ENCODE data around the gene SCNN1G.

Gene SCNN1G

GRCh38 chr16:23156946-23157460, 25.5 kb upstream of the SCNN1G start:
- Histone ChIP-seq H3K4me3 (ENCODE audit: low read length) (no peak overlapping the region), H3K9ac (ENCODE audit: low read length) (no peak overlapping the region), H3K36me3 (ENCODE audit: control insufficient read depth, insufficient read depth, low read length) (no peaks in the 10 kb centered on the region), H3K27ac (ENCODE audit: low read depth, low read length) (no peak overlapping the region), H3K4me1 (ENCODE audit: control insufficient read depth, insufficient read depth, low read length) (no peaks in the 10 kb centered on the region), H3K27me3 (ENCODE audit: control insufficient read depth, insufficient read depth, low read length) (peaks cover 3% of the 10 kb centered on the region)

GRCh38 chr16:23158114-23158513, 24.4 kb upstream of the SCNN1G start:
- Histone ChIP-seq H3K27me3 (ENCODE audit: control insufficient read depth, insufficient read depth, low read length) (peaks cover 3% of the 10 kb centered on the region), H3K4me3 (ENCODE audit: low read length) (no peak overlapping the region), H3K36me3 (ENCODE audit: control insufficient read depth, insufficient read depth, low read length) (no peaks in the 10 kb centered on the region), H3K4me1 (ENCODE audit: control insufficient read depth, insufficient read depth, low read length) (no peaks in the 10 kb centered on the region), H3K9ac (ENCODE audit: low read length) (no peak overlapping the region), H3K27ac (ENCODE audit: low read depth, low read length) (no peak overlapping the region)

- Histone ChIP-seq H3K9ac (ENCODE audit: low read length) (no peak overlapping the region), H3K4me3 (ENCODE audit: low read length) (no peak overlapping the region)
Observed at GRCh38 chr16:23160082-23160481, 22.5 kb upstream of the SCNN1G start.

GRCh38 chr16:23160574-23160973, 22.0 kb upstream of the SCNN1G start:
- no peak overlapping the region for H3K27ac ChIP-seq (ENCODE audit: low read depth, low read length)
- no peaks in the 10 kb centered on the region for H3K36me3 ChIP-seq (ENCODE audit: control insufficient read depth, insufficient read depth, low read length)
- H3K4me1 ChIP-seq (ENCODE audit: control insufficient read depth, insufficient read depth, low read length) = no peaks in the 10 kb centered on the region
- H3K4me3 ChIP-seq (ENCODE audit: low read length) = no peak overlapping the region
- H3K9ac ChIP-seq (ENCODE audit: low read length) = no peak overlapping the region
- H3K27me3 ChIP-seq (ENCODE audit: control insufficient read depth, insufficient read depth, low read length) = peaks cover 3% of the 10 kb centered on the region

More at GRCh38 chr16:23160082-23160481, 22.5 kb upstream of the SCNN1G start:
- peaks cover 3% of the 10 kb centered on the region for H3K27me3 ChIP-seq (ENCODE audit: control insufficient read depth, insufficient read depth, low read length)
- no peaks in the 10 kb centered on the region for H3K36me3 ChIP-seq (ENCODE audit: control insufficient read depth, insufficient read depth, low read length)
- H3K4me1 ChIP-seq (ENCODE audit: control insufficient read depth, insufficient read depth, low read length) = no peaks in the 10 kb centered on the region
- H3K27ac ChIP-seq (ENCODE audit: low read depth, low read length) = no peak overlapping the region

GRCh38 chr16:23163921-23164320, 18.6 kb upstream of the SCNN1G start:
- no peak overlapping the region for H3K9ac ChIP-seq (ENCODE audit: low read length)
- H3K27ac ChIP-seq (ENCODE audit: low read depth, low read length) = no peak overlapping the region
- H3K36me3 ChIP-seq (ENCODE audit: control insufficient read depth, insufficient read depth, low read length) = no peaks in the 10 kb centered on the region
- H3K4me1 ChIP-seq (ENCODE audit: control insufficient read depth, insufficient read depth, low read length) = no peaks in the 10 kb centered on the region
- H3K4me3 ChIP-seq (ENCODE audit: low read length) = no peak overlapping the region
- no peaks in the 10 kb centered on the region for H3K27me3 ChIP-seq (ENCODE audit: control insufficient read depth, insufficient read depth, low read length)

- H3K27ac ChIP-seq (ENCODE audit: low read depth, low read length) = no peak overlapping the region
- H3K9ac ChIP-seq (ENCODE audit: low read length) = no peak overlapping the region
- no peak overlapping the region for H3K4me3 ChIP-seq (ENCODE audit: low read length)
- no peaks in the 10 kb centered on the region for H3K27me3 ChIP-seq (ENCODE audit: control insufficient read depth, insufficient read depth, low read length)
- H3K36me3 ChIP-seq (ENCODE audit: control insufficient read depth, insufficient read depth, low read length) = no peaks in the 10 kb centered on the region
- H3K4me1 ChIP-seq (ENCODE audit: control insufficient read depth, insufficient read depth, low read length) = no peaks in the 10 kb centered on the region
Observed at GRCh38 chr16:23164736-23165135, 17.8 kb upstream of the SCNN1G start.

- Histone ChIP-seq H3K4me1 (ENCODE audit: control insufficient read depth, insufficient read depth, low read length) (no peaks in the 10 kb centered on the region), H3K27ac (ENCODE audit: low read depth, low read length) (no peak overlapping the region), H3K36me3 (ENCODE audit: control insufficient read depth, insufficient read depth, low read length) (no peaks in the 10 kb centered on the region), H3K4me3 (ENCODE audit: low read length) (no peak overlapping the region), H3K9ac (ENCODE audit: low read length) (no peak overlapping the region), H3K27me3 (ENCODE audit: control insufficient read depth, insufficient read depth, low read length) (no peaks in the 10 kb centered on the region)
Observed at GRCh38 chr16:23172583-23172982, 10.0 kb upstream of the SCNN1G start.

GRCh38 chr16:23172994-23173393, 9.6 kb upstream of the SCNN1G start:
- no peak overlapping the region for H3K27ac ChIP-seq (ENCODE audit: low read depth, low read length)
- no peaks in the 10 kb centered on the region for H3K36me3 ChIP-seq (ENCODE audit: control insufficient read depth, insufficient read depth, low read length)
- H3K4me3 ChIP-seq (ENCODE audit: low read length) = no peak overlapping the region
- H3K4me1 ChIP-seq (ENCODE audit: control insufficient read depth, insufficient read depth, low read length) = no peaks in the 10 kb centered on the region
- H3K27me3 ChIP-seq (ENCODE audit: control insufficient read depth, insufficient read depth, low read length) = no peaks in the 10 kb centered on the region
- no peak overlapping the region for H3K9ac ChIP-seq (ENCODE audit: low read length)

- Histone ChIP-seq H3K4me3 (ENCODE audit: low read length) (no peak overlapping the region), H3K27ac (ENCODE audit: low read depth, low read length) (no peak overlapping the region), H3K4me1 (ENCODE audit: control insufficient read depth, insufficient read depth, low read length) (no peaks in the 10 kb centered on the region), H3K36me3 (ENCODE audit: control insufficient read depth, insufficient read depth, low read length) (no peaks in the 10 kb centered on the region), H3K27me3 (ENCODE audit: control insufficient read depth, insufficient read depth, low read length) (no peaks in the 10 kb centered on the region), H3K9ac (ENCODE audit: low read length) (no peak overlapping the region)
Observed at GRCh38 chr16:23174622-23175021, 7.9 kb upstream of the SCNN1G start.

- Histone ChIP-seq H3K36me3 (ENCODE audit: control insufficient read depth, insufficient read depth, low read length) (no peaks in the 10 kb centered on the region), H3K9ac (ENCODE audit: low read length) (no peak overlapping the region), H3K27me3 (ENCODE audit: control insufficient read depth, insufficient read depth, low read length) (no peaks in the 10 kb centered on the region), H3K4me1 (ENCODE audit: control insufficient read depth, insufficient read depth, low read length) (no peaks in the 10 kb centered on the region), H3K27ac (ENCODE audit: low read depth, low read length) (no peak overlapping the region), H3K4me3 (ENCODE audit: low read length) (no peak overlapping the region)
Observed at GRCh38 chr16:23175651-23176050, 6.9 kb upstream of the SCNN1G start.

GRCh38 chr16:23181506-23181905, 1.0 kb upstream of the SCNN1G start:
- Histone ChIP-seq H3K9ac (ENCODE audit: low read length) (no peak overlapping the region), H3K27me3 (ENCODE audit: control insufficient read depth, insufficient read depth, low read length) (peaks cover 18% of the 10 kb centered on the region)

GRCh38 chr16:23182206-23182678, 303 bp upstream of the SCNN1G start:
- Histone ChIP-seq H3K27me3 (ENCODE audit: control insufficient read depth, insufficient read depth, low read length) (peaks cover 18% of the 10 kb centered on the region), H3K36me3 (ENCODE audit: control insufficient read depth, insufficient read depth, low read length) (no peaks in the 10 kb centered on the region), H3K4me3 (ENCODE audit: low read length) (peak overlapping the region; percentile 51), H3K9ac (ENCODE audit: low read length) (no peak overlapping the region), H3K27ac (ENCODE audit: low read depth, low read length) (no peak overlapping the region), H3K4me1 (ENCODE audit: control insufficient read depth, insufficient read depth, low read length) (peaks cover 6% of the 10 kb centered on the region)

More at GRCh38 chr16:23181506-23181905, 1.0 kb upstream of the SCNN1G start:
- Histone ChIP-seq H3K27ac (ENCODE audit: low read depth, low read length) (no peak overlapping the region), H3K36me3 (ENCODE audit: control insufficient read depth, insufficient read depth, low read length) (no peaks in the 10 kb centered on the region), H3K4me3 (ENCODE audit: low read length) (no peak overlapping the region), H3K4me1 (ENCODE audit: control insufficient read depth, insufficient read depth, low read length) (peaks cover 6% of the 10 kb centered on the region)

- Histone ChIP-seq H3K4me3 (ENCODE audit: low read length) (no peak overlapping the region), H3K27ac (ENCODE audit: low read depth, low read length) (no peak overlapping the region), H3K9ac (ENCODE audit: low read length) (no peak overlapping the region), H3K4me1 (ENCODE audit: control insufficient read depth, insufficient read depth, low read length) (peaks cover 6% of the 10 kb centered on the region), H3K36me3 (ENCODE audit: control insufficient read depth, insufficient read depth, low read length) (no peaks in the 10 kb centered on the region), H3K27me3 (ENCODE audit: control insufficient read depth, insufficient read depth, low read length) (peaks cover 18% of the 10 kb centered on the region)
Observed at GRCh38 chr16:23183543-23183862, 958 bp downstream of the SCNN1G start.
